Measurements from ENCODE around the gene CCDC88A.
A peak's percentile ranks its signal among the peaks of the same experiment; 100 is the strongest.
"Not testable (repeated sequence)": the region's sequence is repeated elsewhere in the genome, so short reads cannot be mapped to it uniquely, and the experiment has no call there.

CCDC88A gene

DNA sequence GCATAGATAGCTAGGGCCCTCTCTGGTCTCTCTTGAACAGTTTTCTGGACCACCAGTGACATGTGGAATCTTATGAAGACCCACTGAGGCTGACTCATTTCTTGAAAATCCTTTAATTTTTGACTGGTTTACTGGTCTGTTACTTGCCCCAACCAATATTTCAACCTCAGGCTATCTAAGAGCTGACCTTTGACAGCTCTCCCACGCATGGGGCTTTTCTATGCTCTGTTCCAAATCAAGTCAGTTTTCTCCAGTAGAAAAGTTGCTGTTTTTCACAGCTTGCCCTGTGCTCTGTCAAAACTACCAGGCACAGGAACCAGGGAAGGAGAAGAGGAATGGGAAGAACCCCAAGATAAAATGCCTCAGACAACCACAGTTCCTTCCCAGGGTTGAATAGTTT, 104.7 kb downstream of the CCDC88A start:
- Histone ChIP-seq H3K9me3 (ENCODE audit: control insufficient read depth in 2 of 2, low read length in 2 of 2) (no peaks in the 10 kb centered on the region), H3K4me1 (ENCODE audit: control insufficient read depth in 2 of 2, insufficient read depth in 2 of 2, low read length in 2 of 2) (no peaks in the 10 kb centered on the region), H3K36me3 (ENCODE audit: control insufficient read depth in 2 of 2, insufficient read depth in 2 of 2, low read length in 2 of 2) (peaks cover 2% of the 10 kb centered on the region in 2 donors), H3K4me3 (ENCODE audit: low read length in 2 of 2) (no peak overlapping the region), H3K9ac (ENCODE audit: low read depth in 1 of 2, low read length in 2 of 2) (no peak overlapping the region), H3K27me3 (ENCODE audit: control insufficient read depth in 2 of 2, insufficient read depth in 2 of 2, low read length in 2 of 2) (no peaks in the 10 kb centered on the region), H3K27ac (ENCODE audit: low read depth in 2 of 2, low read length in 2 of 2) (no peak overlapping the region)

DNA sequence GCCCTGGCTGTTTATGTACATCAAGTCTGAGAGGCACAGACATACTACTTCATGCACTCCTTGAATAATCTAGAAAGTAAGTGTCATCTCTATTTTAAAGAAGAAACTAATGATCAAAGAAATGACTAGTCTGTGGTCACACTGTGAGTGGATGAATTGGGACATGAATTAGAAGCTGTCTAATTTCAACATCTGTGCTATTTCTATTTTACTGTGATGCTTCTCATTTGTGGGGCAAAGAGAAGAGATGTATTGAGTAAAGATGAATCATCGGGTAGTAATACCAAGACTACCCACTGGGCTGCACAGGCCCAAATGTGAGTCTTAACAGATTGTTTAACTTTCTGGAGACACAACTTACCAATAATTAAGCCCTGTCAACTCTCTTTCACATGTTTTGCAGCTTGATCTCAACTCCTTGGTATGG, 108.2 kb downstream of the CCDC88A start:
- no peak overlapping the region for H3K27ac ChIP-seq (ENCODE audit: low read depth in 2 of 2, low read length in 2 of 2)
- no peak overlapping the region for H3K4me3 ChIP-seq (ENCODE audit: low read length in 2 of 2)
- H3K36me3 ChIP-seq (ENCODE audit: control insufficient read depth in 2 of 2, insufficient read depth in 2 of 2, low read length in 2 of 2), result peaks cover 2% of the 10 kb centered on the region in 2 donors
- no peak overlapping the region for H3K9ac ChIP-seq (ENCODE audit: low read depth in 1 of 2, low read length in 2 of 2)
- no peaks in the 10 kb centered on the region for H3K4me1 ChIP-seq (ENCODE audit: control insufficient read depth in 2 of 2, insufficient read depth in 2 of 2, low read length in 2 of 2)
- H3K9me3 ChIP-seq (ENCODE audit: control insufficient read depth in 2 of 2, low read length in 2 of 2), result no peaks in the 10 kb centered on the region
- H3K27me3 ChIP-seq (ENCODE audit: control insufficient read depth in 2 of 2, insufficient read depth in 2 of 2, low read length in 2 of 2), result no peaks in the 10 kb centered on the region

DNA sequence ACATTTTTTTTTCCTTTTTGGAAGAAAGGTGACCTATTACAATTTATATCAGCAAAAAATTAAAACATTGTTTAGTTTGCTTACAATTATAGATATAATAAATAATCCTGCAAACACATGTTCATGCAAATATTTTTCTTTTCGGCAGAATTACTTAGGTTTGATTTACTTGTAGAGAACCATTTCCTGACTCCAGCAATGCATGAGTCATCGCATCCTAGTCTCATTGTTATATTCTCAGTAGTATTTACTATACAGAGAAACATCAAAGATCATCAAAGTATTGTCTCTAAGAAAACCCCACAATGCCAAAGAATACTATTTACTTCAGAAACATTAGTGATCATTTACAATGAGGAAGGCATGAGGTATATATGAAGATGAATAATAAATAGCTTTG, 110.2 kb downstream of the CCDC88A start:
- H3K36me3 ChIP-seq (ENCODE audit: control insufficient read depth in 2 of 2, insufficient read depth in 2 of 2, low read length in 2 of 2), result peaks cover 2% of the 10 kb centered on the region in 2 donors

DNA sequence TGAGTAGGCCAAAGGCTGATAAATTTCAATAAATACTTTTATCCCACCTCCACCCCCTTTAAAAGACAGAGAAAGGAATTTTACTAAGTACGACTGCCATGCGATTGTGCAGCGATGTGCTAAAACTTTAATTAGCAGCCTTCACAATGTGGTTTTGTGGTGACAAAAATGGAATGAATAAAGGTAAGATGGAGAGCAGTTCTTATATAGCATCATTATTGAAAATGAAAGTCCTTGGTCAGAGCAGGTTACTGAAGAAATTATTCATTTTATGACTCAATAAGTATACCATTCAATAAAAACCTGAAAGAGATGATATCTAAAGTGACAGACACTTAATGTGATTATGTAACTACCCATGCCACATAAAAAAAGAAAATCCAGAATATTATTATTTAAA, 117.4 kb downstream of the CCDC88A start:
- Histone ChIP-seq H3K27ac (ENCODE audit: low read depth in 2 of 2, low read length in 2 of 2) (no peak overlapping the region), H3K9me3 (ENCODE audit: control insufficient read depth in 2 of 2, low read length in 2 of 2) (no peaks in the 10 kb centered on the region), H3K9ac (ENCODE audit: low read depth in 1 of 2, low read length in 2 of 2) (no peak overlapping the region), H3K36me3 (ENCODE audit: control insufficient read depth in 2 of 2, insufficient read depth in 2 of 2, low read length in 2 of 2) (no peaks in the 10 kb centered on the region), H3K27me3 (ENCODE audit: control insufficient read depth in 2 of 2, insufficient read depth in 2 of 2, low read length in 2 of 2) (no peaks in the 10 kb centered on the region), H3K4me3 (ENCODE audit: low read length in 2 of 2) (no peak overlapping the region), H3K4me1 (ENCODE audit: control insufficient read depth in 2 of 2, insufficient read depth in 2 of 2, low read length in 2 of 2) (no peaks in the 10 kb centered on the region)

More for the DNA sequence above, 110.2 kb downstream of the CCDC88A start:
- no peak overlapping the region for H3K9ac ChIP-seq (ENCODE audit: low read depth in 1 of 2, low read length in 2 of 2)
- H3K27me3 ChIP-seq (ENCODE audit: control insufficient read depth in 2 of 2, insufficient read depth in 2 of 2, low read length in 2 of 2), result no peaks in the 10 kb centered on the region
- no peaks in the 10 kb centered on the region for H3K4me1 ChIP-seq (ENCODE audit: control insufficient read depth in 2 of 2, insufficient read depth in 2 of 2, low read length in 2 of 2)
- no peak overlapping the region for H3K4me3 ChIP-seq (ENCODE audit: low read length in 2 of 2)
- H3K9me3 ChIP-seq (ENCODE audit: control insufficient read depth in 2 of 2, low read length in 2 of 2), result no peaks in the 10 kb centered on the region
- no peak overlapping the region for H3K27ac ChIP-seq (ENCODE audit: low read depth in 2 of 2, low read length in 2 of 2)

DNA sequence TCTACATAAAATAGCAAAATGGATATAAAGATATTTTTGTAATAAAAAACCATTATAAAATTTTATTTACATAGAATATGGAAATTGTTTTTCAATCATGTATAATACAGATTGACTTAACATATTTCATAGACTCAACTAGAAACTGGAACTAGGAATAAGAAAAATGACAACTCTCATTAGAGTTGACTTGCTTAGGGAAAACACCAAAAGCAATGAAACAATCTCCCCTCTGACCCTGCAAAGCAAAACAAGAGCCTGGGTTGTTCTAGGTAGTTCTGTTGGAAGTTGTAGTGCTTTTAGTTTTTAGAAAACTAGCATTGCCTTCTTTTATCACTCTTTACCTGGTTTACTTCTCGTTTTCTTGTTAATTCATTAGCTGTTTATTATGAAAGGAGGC, 118.4 kb downstream of the CCDC88A start:
- Histone ChIP-seq H3K27me3 (ENCODE audit: control insufficient read depth in 2 of 2, insufficient read depth in 2 of 2, low read length in 2 of 2) (no peaks in the 10 kb centered on the region), H3K4me3 (ENCODE audit: low read length in 2 of 2) (no peak overlapping the region), H3K4me1 (ENCODE audit: control insufficient read depth in 2 of 2, insufficient read depth in 2 of 2, low read length in 2 of 2) (no peaks in the 10 kb centered on the region), H3K9ac (ENCODE audit: low read depth in 1 of 2, low read length in 2 of 2) (no peak overlapping the region), H3K27ac (ENCODE audit: low read depth in 2 of 2, low read length in 2 of 2) (no peak overlapping the region), H3K9me3 (ENCODE audit: control insufficient read depth in 2 of 2, low read length in 2 of 2) (no peaks in the 10 kb centered on the region), H3K36me3 (ENCODE audit: control insufficient read depth in 2 of 2, insufficient read depth in 2 of 2, low read length in 2 of 2) (no peaks in the 10 kb centered on the region)

DNA sequence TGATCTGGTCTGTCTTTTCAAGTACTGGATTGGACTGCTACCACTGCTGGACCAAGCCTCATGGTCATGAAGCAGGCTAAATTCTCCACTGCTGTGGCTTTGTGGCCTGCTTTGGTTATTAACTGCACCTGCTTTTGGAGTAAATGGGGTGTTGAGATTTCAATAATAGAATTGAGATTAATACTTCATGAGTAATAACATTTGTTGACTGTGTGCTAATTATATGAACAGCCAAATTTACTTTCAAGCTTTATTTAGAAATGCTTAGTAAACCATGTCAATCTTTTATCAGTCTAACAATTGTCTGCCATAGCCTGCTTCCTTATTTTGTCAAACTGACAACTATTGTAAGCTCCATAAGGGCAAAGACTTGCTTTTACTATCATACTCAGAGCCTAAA, 123.3 kb downstream of the CCDC88A start:
- no peak overlapping the region for H3K27ac ChIP-seq (ENCODE audit: low read depth in 2 of 2, low read length in 2 of 2)
- no peak overlapping the region for H3K9ac ChIP-seq (ENCODE audit: low read depth in 1 of 2, low read length in 2 of 2)
- H3K27me3 ChIP-seq (ENCODE audit: control insufficient read depth in 2 of 2, insufficient read depth in 2 of 2, low read length in 2 of 2), result no peaks in the 10 kb centered on the region

DNA sequence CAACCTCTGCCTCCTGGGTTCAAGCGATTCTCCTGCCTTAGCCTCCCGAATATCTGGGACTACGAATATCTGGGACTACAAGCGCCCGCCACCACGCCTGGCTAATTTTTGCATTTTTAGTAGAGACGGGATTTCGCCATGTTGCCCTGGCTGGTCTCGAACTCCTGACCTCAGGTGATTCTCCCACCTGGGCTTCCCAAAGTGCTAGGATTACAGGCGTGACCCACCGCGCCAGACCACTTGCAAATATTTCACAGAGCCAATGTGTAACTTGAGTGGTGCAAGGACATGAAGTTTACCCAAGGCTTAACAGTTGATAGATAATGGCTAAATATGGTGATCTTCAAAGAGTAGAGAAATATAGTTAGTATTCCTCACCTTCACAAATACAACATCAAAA, 136.6 kb downstream of the CCDC88A start:
- Histone ChIP-seq H3K9me3 (ENCODE audit: control insufficient read depth in 2 of 2, low read length in 2 of 2) (no peaks in the 10 kb centered on the region), H3K9ac (ENCODE audit: low read depth in 1 of 2, low read length in 2 of 2) (no peak overlapping the region), H3K4me3 (ENCODE audit: low read length in 2 of 2) (no peak overlapping the region), H3K27me3 (ENCODE audit: control insufficient read depth in 2 of 2, insufficient read depth in 2 of 2, low read length in 2 of 2) (no peaks in the 10 kb centered on the region), H3K36me3 (ENCODE audit: control insufficient read depth in 2 of 2, insufficient read depth in 2 of 2, low read length in 2 of 2) (no peaks in the 10 kb centered on the region), H3K4me1 (ENCODE audit: control insufficient read depth in 2 of 2, insufficient read depth in 2 of 2, low read length in 2 of 2) (peaks cover 3 to 9% of the 10 kb centered on the region in 2 donors), H3K27ac (ENCODE audit: low read depth in 2 of 2, low read length in 2 of 2) (no peak overlapping the region)

More for the DNA sequence above, 123.3 kb downstream of the CCDC88A start:
- Histone ChIP-seq H3K36me3 (ENCODE audit: control insufficient read depth in 2 of 2, insufficient read depth in 2 of 2, low read length in 2 of 2) (peaks cover 0 to 6% of the 10 kb centered on the region in 2 donors), H3K9me3 (ENCODE audit: control insufficient read depth in 2 of 2, low read length in 2 of 2) (no peaks in the 10 kb centered on the region), H3K4me3 (ENCODE audit: low read length in 2 of 2) (no peak overlapping the region), H3K4me1 (ENCODE audit: control insufficient read depth in 2 of 2, insufficient read depth in 2 of 2, low read length in 2 of 2) (no peaks in the 10 kb centered on the region)

DNA sequence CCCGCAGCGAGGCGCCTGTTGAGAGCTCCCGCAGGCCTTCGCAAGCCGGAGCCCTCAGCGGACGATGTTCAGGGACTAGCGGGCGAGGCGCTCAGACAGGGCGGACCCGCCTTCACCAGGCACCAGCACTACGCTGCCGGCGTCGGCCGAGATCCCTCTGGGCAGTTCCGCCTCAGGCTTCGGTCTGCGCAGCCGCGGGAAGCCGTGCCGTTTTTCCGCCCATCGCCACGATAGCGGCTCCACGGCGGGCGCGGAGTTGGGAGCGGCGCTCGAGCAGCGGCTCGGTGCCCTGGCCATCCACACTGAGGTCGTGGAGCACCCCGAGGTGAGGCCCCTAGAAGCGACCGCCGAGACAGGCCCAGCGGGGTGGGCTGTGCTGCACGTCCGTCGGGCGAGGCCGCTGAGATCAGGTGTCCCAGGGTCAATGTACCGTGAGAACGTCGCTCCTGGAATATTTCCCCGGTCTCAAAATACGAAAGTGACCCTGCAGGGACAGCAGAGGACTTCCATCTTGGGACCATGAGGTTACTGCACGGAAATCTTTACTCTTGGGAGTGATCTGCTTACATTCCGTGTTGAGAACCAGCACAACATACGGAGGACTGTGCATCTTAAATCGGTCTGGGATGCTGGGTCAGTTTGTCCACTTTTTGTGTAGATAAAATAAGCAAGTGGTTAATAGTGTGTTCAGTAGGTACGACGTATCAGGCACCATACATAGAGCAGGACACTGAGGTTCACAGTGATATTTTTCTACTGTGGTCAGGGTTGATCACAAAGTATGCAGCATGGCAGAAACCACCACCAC, 137.3 kb downstream of the CCDC88A start:
- H3K9ac ChIP-seq (ENCODE audit: low read depth in 1 of 2, low read length in 2 of 2), result peak overlapping the region; percentile 85 to 87
- H3K36me3 ChIP-seq (ENCODE audit: control insufficient read depth in 2 of 2, insufficient read depth in 2 of 2, low read length in 2 of 2), result no peaks in the 10 kb centered on the region
- peak overlapping the region; percentile 90 to 93 for H3K27ac ChIP-seq (ENCODE audit: low read depth in 2 of 2, low read length in 2 of 2)
- H3K4me1 ChIP-seq (ENCODE audit: control insufficient read depth in 2 of 2, insufficient read depth in 2 of 2, low read length in 2 of 2), result peaks cover 3 to 16% of the 10 kb centered on the region in 2 donors
- peak overlapping the region; percentile 85 to 90 for H3K4me3 ChIP-seq (ENCODE audit: low read length in 2 of 2)
- no peaks in the 10 kb centered on the region for H3K27me3 ChIP-seq (ENCODE audit: control insufficient read depth in 2 of 2, insufficient read depth in 2 of 2, low read length in 2 of 2)
- H3K9me3 ChIP-seq (ENCODE audit: control insufficient read depth in 2 of 2, low read length in 2 of 2), result no peaks in the 10 kb centered on the region

DNA sequence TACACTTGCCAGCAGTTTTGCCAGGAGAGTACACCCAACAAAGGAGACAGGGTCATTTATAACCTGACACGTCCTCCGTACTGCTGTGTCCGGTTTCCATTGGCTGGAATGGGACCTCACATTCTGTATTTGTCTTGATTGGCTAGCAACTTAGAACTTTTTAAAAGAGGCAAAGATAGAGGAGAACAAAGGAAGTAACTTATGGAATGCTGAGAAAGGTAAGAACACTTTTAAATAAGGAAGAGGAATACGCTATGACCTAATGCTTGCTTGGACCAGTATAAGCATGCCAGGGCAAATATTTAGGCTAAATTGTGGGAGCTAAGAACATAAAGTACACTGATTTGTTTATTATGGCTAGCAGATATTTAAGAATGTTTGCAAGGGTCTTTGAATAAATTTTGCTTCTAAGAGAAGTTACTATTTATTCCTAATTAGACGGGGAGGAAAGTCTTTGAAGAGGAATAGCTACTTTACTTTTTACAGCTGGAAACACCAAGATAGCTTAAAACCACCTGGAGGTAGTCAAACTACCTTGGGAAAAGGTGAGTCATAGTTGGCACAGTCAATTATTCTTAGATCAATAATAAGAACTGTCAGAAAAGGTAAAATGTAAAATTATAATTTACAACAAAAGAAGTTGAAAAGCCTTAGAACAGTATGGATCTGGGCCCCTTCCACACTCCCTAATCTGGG, 138.7 kb downstream of the CCDC88A start:
- H3K4me3 ChIP-seq (ENCODE audit: low read length in 2 of 2); H3K9ac ChIP-seq (ENCODE audit: low read depth in 1 of 2, low read length in 2 of 2); H3K9me3 ChIP-seq (ENCODE audit: control insufficient read depth in 2 of 2, low read length in 2 of 2); H3K27ac ChIP-seq (ENCODE audit: low read depth in 2 of 2, low read length in 2 of 2); H3K27me3 ChIP-seq (ENCODE audit: control insufficient read depth in 2 of 2, insufficient read depth in 2 of 2, low read length in 2 of 2); H3K36me3 ChIP-seq (ENCODE audit: control insufficient read depth in 2 of 2, insufficient read depth in 2 of 2, low read length in 2 of 2): not testable (repeated sequence)
- H3K4me1 ChIP-seq (ENCODE audit: control insufficient read depth in 2 of 2, insufficient read depth in 2 of 2, low read length in 2 of 2), result peaks cover 3 to 21% of the 10 kb centered on the region in 2 donors

DNA sequence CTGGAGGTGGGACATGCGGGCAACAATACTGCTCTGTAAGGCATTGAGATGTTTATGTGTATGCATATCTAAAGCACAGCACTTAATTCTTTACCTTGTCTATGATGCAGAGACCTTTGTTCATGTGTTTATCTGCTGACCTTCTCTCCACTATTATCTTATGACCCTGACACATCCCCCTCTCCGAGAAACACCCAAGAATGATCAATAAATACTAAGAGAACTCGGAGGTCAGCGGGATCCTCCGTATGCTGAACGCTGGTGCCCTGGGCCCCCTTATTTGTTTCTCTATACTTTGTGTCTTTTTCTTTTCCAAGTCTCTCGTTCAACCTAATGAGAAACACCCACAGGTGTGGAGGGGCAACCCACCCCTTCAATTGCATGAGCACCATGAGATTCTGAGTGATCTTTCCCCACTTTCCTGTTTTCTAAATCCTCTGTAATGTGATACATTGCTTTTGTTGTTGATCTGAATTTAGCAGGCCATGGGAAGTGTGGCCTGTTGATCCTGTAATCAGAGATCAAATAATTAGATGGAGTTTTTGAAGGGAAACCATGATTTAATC, 139.7 kb downstream of the CCDC88A start:
- peaks cover 3 to 21% of the 10 kb centered on the region in 2 donors for H3K4me1 ChIP-seq (ENCODE audit: control insufficient read depth in 2 of 2, insufficient read depth in 2 of 2, low read length in 2 of 2)
- not testable (repeated sequence) for H3K36me3 ChIP-seq (ENCODE audit: control insufficient read depth in 2 of 2, insufficient read depth in 2 of 2, low read length in 2 of 2); H3K9ac ChIP-seq (ENCODE audit: low read depth in 1 of 2, low read length in 2 of 2); H3K4me3 ChIP-seq (ENCODE audit: low read length in 2 of 2); H3K9me3 ChIP-seq (ENCODE audit: control insufficient read depth in 2 of 2, low read length in 2 of 2); H3K27ac ChIP-seq (ENCODE audit: low read depth in 2 of 2, low read length in 2 of 2); H3K27me3 ChIP-seq (ENCODE audit: control insufficient read depth in 2 of 2, insufficient read depth in 2 of 2, low read length in 2 of 2)

All from mucosa of rectum (tissue), 2 donors.